COR-L47 (cell line): ENCODE measurements around the gene FKBP10.
A peak's percentile ranks its signal among the peaks of the same experiment; 100 is the strongest.
"Not testable (repeated sequence)": the region's sequence is repeated elsewhere in the genome, so short reads cannot be mapped to it uniquely, and the experiment has no call there.

ENCODE experiments used
- DNase-seq: peaks from one replicate; lab custom pipeline; 2025; lab: John Stamatoyannopoulos, UW

The FKBP10 gene

DNA sequence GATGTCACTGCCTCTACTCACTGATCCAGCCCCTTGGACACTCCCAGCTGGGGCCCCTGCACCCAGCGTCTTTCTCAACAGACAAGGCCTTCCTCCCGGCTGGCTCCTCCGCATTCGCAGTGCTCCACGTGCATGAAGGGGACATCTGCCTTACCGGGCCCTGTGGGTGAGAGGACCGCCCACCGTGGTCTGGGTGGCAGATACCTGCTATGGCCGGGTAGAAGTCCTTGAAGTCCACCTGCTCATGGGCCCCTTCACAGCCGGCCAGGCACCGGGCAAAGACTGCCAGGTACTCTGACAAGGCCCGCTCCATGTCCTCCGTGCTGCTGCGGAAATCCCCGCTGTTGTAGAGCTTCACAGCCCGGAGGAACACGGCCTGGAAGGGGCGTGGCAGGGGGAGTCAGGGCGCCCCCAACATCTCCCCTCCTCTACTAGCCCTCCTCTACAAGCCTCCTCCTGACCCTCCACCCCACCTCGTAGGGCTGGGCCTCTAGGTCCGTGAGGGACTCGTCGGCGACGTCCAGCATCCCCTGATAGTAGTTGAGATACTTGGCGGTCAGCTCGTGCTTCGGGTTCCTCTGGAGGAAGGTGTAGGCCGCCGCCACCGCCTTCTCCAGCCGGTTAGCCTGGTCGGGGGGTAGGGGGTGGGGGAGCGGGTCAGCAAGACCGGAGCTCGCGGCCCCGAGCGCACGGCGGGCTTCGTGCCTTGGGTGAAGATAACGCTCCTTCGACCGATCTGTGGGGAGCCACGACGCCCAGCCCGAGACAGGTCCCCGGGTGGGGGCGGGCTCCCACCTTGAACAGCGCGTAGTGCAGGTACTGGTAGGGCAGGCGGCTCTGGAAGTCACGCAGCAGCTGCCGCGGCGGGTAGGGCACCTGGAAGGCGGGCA is 1.9 kb upstream of the FKBP10 start:
- peak; percentile 57 for DNase-seq

DNA sequence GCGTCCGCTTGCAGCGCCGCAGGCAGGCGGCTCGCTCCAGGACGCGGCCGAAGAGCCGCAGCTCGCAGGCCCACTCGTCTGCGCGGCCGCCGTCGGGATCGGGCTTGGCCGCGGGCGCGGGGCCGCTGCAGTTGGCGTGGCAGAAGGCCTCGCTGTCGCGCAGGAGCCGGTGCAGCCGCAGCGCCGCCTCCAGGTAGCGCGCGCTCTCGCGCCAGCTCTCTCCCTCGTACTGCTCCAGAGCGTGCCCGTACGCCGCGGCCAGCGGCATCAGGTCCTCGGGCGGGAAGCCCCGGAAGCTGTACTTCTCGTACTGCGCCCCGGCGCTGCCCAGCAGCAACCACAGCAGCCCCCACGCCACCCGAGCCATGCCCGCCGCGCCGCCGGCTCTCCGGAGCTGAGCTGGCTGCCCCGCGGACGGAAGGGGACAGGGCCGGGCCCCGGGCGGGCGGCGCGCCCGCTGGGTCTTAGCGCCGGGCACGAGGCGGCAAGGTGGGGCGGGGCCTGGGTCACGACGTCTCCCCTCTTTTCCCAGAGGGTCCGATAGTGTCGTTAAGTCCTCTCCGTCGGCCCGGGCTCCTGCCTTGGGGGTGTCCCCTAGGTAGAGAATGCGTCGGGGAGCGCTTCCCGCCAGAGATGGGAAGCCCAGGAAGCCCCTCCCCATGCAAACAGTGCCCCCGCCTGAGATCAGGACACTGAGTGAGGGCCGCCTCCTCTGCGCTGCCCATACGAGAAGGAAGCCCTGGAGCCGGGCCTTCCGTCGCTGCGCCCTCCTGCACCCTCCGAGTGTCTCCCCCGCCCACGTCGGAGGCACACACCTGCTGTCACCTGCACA is 1.0 kb upstream of the FKBP10 start, which contains the start of gene P3H4:
P3H4 (minus strand) TSS at position 401 of the 832 bp plus-strand sequence; CDS start at position 367, 34 bp downstream.
- DNase-seq: peak; percentile 71

DNA sequence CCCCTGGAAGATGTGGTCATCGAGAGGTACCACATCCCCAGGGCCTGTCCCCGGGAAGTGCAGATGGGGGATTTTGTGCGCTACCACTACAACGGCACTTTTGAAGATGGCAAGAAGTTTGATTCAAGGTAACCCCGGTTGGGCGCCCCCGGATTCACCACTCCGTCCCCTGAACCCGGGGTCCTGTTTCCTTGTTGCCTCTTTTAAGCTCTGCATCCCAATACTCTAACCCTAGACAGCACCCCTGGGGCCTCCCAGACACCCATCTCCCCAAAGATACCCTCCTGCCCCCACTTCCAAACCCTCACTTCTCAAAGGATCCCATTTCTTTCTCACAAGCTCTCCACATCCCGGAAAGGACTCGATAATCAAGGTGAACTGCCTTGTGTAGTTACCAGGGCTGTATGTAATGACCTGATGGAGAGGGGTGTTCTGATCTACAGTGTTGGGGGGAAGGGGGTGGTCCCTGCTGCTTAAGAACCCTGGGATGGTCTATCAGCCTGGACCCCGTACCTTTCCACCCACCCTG is 412 bp downstream of the FKBP10 start:
- no peak for DNase-seq

DNA sequence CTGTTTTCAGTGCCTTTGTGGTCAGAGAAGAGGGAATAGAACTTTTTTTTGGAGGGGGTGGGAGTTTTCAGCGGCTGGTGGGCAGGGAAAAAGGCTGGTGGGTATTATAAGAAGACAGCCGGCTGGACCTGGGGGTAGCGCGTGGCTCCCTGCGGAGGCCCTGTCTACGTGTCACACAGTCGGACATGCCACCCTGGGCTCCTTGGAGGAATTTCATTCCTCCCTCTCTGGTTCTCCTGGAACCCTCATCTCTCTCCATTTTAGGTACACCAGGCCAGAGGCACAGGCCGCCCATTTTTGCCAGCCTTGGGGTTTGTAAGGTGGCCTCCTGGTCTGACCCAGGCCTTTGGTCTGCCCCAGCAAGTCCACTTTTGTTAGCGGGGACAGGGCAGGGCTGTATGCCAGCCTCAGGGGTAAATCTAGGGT is 908 bp downstream of the FKBP10 start:
- DNase-seq: no peak

DNA sequence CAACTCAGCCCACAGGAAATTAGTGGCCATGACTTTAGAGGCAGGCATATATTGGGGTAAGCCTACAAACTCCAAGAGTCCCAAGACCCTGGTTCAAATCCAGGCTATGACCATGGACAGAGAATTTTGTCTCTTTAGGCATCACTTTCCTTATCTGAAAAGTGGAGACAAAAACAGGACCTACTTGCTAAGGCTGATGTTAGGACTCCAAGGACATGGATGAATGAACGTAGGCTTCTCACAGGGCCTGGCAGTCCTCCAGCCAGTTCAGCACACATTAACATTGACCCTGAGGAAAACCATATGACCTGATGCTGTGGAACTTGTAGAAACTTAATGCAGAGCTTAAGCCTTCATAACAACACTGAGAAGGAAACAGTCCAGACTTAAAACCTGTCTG is 1.4 kb downstream of the FKBP10 start:
- DNase-seq: no peak

DNA sequence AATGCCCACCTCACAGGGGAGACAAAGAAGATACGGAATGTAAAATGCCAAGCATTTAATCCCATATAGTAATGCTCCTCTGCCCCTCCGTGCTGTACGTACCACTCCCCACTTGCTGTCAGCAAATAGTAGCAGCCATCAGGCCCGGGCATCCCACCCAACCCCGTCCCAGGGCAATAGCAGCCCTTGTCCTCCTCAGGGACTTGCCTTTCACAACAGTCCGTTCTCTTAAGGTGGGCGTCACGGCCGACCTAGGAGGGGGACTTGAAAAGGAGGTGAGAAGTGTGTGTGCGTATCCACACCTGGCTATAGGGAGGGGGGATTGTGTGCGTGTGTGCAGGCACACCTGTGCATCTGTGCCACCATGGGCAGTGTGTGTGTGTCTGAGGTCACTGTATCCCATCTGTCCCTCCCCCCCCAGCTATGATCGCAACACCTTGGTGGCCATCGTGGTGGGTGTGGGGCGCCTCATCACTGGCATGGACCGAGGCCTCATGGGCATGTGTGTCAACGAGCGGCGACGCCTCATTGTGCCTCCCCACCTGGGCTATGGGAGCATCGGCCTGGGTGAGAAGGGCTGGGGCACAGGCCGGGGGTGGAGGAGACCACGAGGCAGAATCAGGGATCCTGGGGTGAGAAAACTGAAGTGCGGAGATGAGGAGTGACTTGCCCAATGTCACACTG is 4.0 kb downstream of the FKBP10 start:
- DNase-seq: no peak

DNA sequence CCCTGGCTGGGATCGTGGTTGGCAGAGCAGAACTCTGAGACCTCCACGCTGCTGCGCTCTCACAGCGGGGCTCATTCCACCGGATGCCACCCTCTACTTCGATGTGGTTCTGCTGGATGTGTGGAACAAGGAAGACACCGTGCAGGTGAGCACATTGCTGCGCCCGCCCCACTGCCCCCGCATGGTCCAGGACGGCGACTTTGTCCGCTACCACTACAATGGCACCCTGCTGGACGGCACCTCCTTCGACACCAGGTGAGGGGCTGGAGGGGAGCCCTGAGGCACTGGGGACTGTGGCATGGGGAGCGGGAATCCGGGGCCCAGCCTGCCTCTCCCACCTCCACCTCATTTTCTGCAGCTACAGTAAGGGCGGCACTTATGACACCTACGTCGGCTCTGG is 5.2 kb downstream of the FKBP10 start:
- no peak for DNase-seq

- no peak for DNase-seq
Measured at GRCh38 chr17:41821776-41822175, 9.0 kb downstream of the FKBP10 start.

GRCh38 chr17:41822216-41823140 is 9.7 kb downstream of the FKBP10 start:
- DNase-seq: no peak

DNA sequence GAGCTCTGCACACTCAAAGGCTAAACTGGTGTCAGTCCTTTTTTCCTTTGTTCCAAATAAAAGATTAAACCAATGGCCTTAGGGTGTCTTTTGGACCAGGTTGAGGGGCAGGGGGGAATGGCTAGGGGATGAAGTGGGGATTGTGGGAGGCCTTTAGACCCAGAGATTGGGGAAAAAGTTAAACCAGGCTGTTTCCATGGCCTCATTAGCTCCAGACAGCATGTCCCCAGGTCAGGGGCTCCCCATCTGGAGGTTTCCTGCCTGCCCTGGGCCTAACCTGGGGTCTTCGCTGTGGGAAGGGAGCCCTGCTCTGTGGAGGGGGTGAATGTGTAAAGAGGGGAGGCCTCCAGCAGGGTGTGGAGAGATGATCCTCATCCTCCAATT is 10.3 kb downstream of the FKBP10 start:
- DNase-seq: no peak

GRCh38 chr17:41823580-41823979 is 10.8 kb downstream of the FKBP10 start:
- DNase-seq: no peak

- no peak for DNase-seq
Measured at GRCh38 chr17:41824086-41824485, 11.3 kb downstream of the FKBP10 start.

DNA sequence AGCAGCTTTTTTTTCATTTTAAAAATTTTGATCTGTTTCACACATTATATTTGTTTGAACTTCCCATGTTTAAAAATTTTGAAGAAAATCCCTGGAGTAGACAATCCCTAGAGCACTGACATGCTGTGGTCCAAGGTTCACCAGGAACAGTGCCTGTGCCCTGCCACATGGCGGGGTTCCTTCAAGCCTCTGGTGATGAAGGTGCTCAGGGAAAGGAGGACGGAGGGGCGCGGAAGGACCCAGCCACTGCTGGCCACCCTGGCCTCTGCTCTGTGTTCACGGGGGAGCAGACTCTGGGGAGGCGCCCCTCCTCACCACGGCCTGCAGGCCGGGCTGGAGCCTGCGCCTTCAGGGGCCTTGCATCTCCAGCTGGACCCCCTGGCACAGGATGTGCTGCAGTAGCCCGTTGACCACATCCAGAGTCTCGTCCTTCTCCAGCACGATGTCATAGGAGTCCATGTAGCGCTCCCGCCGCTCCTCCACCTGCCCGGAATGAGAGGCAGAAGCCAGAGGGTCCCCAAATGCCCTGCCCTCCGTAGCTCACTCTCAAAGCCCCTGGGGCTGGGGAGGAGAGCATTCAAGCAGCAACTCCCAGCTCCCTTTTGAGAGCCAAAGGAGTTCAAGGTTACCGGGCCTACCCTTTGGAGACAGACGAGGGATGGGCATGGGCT is 12.5 kb downstream of the FKBP10 start:
- DNase-seq: no peak

GRCh38 chr17:41829961-41830360 is 17.2 kb downstream of the FKBP10 start:
- not testable (repeated sequence) for DNase-seq

- DNase-seq: no peak
Measured at GRCh38 chr17:41835214-41835799, 22.5 kb downstream of the FKBP10 start.

GRCh38 chr17:41835800-41836549 is 23.2 kb downstream of the FKBP10 start, which contains the start of gene NT5C3B:
Gene NT5C3B (minus strand): TSS chr17:41836232. CDS start chr17:41836193, 39 bp downstream.
- DNase-seq: no peak

DNA sequence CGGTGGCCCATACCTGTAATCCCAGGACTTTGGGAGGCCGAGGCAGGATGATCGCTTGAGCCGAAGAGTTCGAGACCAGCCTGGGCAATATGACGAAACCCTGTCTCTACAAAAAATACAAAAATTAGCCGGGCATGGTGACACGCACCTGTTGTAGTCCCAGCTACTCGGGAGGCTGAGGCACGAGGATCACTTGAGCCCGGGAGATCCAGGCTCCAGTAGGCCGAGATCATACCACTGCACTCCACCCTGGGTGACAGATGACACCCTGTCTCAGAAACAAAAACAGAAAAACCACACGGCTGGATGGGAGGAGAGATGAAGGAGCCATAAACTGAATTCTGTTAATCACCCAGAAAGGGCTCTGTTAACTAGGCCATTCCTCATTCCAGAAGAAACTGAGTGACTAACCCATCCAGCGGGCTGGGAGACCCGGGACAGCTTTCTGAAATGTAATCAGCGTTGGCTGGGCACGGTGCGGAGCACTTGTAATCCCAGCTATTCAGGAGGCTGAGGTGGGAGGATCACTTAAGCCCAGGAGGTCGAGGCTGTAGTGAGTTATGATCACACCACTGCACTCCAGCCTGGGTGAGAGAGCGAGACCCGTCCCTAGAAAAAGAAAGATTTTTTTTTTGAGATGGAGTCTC is 23.9 kb downstream of the FKBP10 start:
- DNase-seq: no peak

DNA sequence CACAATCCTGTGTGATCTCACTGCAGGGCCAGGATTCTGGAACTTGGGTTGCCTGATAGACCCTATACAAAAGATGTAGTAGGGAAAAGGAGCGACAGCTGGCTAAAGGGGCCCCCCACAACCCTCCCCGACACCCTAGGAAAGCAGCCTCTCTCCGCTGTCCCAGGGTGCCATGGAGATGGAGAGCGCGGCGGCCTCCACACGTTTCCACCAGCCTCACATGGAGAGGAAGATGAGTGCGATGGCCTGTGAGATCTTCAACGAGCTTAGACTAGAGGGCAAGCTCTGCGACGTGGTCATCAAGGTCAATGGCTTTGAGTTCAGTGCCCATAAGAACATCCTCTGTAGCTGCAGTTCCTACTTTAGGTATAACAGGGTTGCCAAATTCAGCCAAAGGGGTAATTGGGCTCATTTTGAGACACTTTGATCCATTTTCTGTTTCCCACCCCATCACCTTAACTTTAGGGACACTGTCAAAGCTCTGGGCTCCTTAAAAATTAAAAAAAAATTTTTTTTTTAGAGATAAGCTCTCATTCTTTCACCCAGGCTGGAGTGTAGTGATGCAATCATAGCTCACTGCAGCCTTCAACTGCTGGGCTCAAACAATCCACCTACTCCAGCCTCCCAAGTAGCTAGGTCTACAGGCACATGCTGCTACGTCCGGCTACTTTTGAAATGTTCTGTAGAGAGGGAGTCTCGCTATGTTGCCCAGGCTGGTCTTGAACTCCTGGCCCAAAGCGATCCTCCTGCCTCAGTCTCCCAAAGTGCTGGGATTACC is 25.1 kb downstream of the FKBP10 start, which contains the start of gene KLHL10:
KLHL10 (plus strand) TSS at position 65 of the 778 bp plus-strand sequence; CDS start at position 173, 108 bp downstream.
- no peak for DNase-seq
